ENCODE results near the gene LYSMD3. TPM values are rescaled to one million over a fixed set of nuclear protein-coding genes. Genes with fewer than 3 reads are reported as not detected.

LYSMD3 gene
- polyA plus RNA-seq, 3 donors, result 3.5 to 9.2 (median 5.4) TPM

DNA sequence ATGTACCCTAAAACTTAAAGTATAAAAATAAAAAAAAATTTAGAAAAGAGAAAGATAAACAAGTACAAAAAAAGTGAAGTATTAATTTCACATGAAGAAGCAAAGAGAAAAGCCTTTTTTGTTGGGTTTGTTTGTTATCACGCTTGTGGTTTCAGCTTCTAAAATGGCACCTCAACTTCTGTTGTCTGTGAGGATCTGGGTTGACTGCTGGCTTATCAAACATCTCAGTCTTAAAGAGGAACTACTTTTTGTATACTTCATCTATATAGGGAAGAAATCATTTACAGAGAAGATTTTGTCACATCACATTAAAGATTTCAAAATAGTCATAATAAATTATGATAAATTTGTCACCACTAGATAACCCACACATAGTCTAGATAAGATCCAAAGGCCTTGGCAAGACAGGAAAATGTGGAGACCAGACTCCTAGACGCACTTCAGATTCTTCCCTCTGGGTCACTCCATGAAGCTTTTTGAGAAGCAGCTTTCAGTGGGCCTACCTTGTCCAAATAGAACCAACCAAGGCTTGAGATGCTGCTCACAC is 20.4 kb upstream of the LYSMD3 start:
- WGBS, 3 donors, result 56 to 77% (median 64%) methylated on average over 2 of the region's 2 CpGs
- H3K27ac ChIP-seq (ENCODE audit: low read depth, low read length), result no peak overlapping the region

DNA sequence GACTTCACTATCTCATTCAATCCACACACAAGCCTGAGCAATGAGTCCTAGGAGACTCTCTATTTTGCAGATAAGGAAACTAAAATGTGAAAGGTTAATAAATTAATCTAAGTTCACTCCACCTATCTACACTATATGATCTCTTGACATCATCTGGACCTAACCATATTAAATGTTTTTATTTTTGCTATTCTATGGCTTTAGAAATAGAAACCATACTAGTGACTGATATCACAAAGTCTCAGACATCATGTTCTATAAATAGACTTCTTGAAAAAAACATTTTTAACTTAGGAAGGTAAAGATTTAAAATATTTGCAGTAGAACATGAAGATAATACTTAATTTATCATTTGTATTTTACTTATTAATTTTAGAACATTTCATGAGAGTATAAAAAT is 19.8 kb upstream of the LYSMD3 start:
- no peak overlapping the region for H3K27ac ChIP-seq (ENCODE audit: low read depth, low read length)

DNA sequence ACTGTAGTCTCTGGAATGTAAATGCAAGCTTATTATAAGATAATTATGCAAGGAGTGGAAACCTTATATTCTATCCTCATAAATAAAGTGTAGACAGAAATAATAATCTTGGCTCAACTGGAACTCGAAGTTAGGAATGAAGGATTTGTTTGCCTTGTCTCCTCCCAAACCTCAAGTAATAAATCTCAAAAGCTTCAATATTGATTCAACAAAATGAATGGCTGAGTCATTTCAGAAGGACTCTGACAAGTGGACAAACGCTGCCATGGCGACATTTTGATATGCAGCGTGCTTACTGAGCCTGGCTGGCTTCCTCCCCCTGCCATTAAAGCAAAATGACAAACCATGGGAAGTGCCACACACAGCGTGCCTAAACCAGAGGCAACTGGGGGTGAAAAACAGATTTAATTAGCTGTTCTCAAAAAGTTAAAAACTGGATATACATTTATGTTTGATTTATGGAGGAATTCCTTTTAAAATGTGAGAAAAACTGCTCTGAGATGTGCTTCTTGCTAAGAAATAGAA is 18.7 kb upstream of the LYSMD3 start:
- 20 to 54% (median 47%) methylated on average over 5 of the region's 5 CpGs for WGBS, 3 donors
- no peak overlapping the region for H3K27ac ChIP-seq (ENCODE audit: low read depth, low read length)

DNA sequence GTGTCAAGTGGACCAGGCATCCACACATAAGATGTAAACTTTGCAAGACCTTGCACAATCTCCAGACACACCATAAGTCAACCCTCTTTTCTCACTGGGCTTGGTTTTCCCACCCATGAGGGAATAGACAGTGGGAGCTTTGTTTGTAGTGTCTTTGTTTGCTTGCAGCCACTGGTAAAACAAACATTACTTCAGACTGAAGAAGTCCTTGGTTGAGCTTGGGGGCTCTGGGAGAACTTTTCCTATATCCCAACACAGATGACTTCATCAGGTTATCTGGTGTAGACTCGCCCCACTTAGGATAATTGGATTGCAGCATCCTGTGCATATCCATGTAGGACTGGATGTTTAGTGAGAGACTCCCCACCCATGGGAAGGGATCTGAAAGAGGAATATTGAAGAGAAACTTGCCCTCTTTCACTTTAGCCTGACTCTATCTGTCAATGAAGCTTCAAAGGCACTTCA is 17.7 kb upstream of the LYSMD3 start:
- WGBS, 3 donors, result 52 to 73% (median 70%) methylated on average over 1 of the region's 1 CpG
- no peak overlapping the region for H3K27ac ChIP-seq (ENCODE audit: low read depth, low read length)

DNA sequence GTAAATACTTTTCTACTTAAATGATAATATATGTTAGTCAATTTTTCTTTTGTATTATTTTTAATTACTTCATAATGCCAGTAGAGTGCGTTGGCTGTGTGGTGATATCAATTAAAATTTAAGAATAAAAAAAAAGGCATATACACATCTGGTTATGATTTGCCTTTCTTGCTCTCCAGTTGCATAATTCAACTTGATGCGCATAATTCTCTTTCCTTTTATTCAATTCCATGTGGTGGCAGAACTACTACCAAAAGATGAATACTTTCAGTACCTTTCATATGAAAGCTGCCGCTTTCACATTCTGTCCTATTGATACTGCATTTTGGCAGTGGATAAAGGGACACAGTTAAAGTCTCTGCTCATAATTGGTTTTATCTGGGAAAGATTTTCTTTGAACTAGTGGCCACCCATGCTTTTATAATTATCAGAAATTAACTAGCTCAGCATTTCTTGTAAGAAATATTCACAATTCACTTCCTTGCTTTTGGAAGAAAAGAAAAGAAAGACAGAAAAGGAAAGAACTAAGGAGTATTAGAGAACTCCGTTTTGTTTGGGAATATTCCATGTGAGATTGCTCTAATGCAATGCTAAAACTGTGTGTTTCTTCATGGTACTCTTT is 16.9 kb upstream of the LYSMD3 start:
- 80 to 86% (median 82%) methylated on average over 4 of the region's 4 CpGs for WGBS, 3 donors
- H3K27ac ChIP-seq (ENCODE audit: low read depth, low read length), result no peak overlapping the region

DNA sequence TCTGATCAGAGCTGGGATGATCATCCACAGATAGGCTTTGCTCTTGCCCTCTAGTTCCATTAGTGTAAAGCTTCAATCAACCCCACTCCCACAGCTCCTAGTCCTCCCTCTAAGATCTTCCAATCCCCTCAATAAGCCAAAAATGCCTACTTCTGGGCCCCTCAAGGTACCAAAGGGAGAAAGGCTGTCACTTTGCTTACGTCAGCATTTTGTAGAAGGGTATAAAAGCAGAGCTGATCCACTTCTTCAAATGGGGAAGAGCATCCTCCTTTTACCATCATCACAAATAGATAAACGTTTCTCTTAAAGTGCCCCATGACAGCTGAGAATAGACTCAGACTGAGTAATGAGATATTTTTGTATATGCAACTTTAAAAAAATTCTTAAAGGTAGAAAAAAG is 16.1 kb upstream of the LYSMD3 start:
- no peak overlapping the region for H3K27ac ChIP-seq (ENCODE audit: low read depth, low read length)
- 69 to 78% (median 72%) methylated on average over 2 of the region's 2 CpGs for WGBS, 3 donors

DNA sequence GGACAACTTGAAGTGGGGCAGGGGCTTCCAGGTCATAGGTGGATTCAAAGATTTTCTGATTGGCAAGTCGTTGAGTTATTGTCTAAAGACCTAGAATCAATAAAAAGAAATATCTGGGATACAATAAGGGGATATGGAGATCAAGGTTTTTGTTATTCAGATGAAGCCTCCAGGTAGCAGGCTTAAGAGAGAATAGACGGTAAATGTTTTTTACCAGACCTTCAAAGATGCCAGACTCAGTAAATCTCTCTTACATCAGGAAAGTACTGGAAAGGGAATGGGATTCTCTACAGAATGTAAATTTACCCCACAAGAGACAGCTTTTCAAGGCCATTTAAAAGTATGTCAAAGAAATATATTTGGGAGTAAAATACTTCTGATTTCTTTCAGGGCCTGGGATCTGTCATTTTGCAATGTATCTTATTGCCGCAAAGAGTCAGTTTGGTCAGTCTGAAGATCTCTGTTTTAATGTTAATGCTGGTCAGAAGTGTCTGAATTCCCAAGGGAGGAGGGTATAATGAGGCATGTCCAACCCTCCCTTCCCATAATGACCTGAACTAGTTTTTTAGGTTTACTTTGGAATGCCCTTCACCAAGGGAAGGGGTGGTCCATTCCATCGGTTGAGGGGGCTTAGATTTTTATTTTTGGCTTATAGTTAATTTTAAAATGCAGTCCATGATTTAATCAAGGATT is 13.6 kb upstream of the LYSMD3 start:
- H3K27ac ChIP-seq (ENCODE audit: low read depth, low read length), result no peak overlapping the region
- 60 to 79% (median 70%) methylated on average over 4 of the region's 4 CpGs for WGBS, 3 donors

DNA sequence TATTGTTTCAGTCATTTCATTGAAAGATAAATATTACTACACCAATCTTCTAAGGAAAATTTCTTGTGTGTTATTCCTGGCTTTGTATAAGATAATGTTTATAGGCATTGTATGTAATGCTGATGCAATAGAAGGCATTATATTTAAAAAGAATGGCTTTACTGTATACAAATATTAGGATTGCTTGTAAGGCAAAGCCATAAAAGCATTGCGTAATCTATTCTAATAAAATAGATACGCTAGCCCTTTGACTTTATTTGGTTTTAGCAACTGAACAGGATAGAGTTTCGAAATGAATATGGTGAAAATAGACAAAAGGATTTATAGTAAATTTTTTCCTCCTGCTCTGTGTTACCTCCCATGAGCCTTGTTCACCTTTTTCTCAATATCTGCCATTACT is 5.5 kb upstream of the LYSMD3 start:
- WGBS, 3 donors, result 75 to 89% (median 82%) methylated on average over 3 of the region's 3 CpGs

DNA sequence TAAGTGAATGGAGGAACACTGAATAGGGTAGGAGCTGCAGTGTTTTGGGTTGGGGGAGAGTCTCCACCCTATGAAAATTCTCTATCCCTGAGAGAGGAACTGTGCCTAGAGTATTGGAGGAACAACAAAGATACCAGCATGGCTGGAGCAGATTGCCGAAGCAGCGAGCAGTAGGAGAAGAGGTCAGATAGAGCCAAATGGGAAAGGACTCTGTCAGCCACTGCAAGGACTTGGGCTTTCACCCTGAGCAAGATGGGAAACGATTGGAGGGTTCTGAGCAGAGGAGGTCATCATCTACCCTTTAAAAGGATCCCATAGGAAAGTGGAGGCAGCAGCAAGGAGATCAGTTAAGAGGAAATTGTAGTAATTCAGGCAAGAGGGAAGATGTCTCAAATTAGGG is 4.4 kb upstream of the LYSMD3 start:
- no peak overlapping the region for H3K27ac ChIP-seq (ENCODE audit: low read depth, low read length)
- WGBS, 3 donors, result 65 to 71% (median 70%) methylated on average over 3 of the region's 3 CpGs

More for the DNA sequence above, 5.5 kb upstream of the LYSMD3 start:
- H3K27ac ChIP-seq (ENCODE audit: low read depth, low read length), result no peak overlapping the region

DNA sequence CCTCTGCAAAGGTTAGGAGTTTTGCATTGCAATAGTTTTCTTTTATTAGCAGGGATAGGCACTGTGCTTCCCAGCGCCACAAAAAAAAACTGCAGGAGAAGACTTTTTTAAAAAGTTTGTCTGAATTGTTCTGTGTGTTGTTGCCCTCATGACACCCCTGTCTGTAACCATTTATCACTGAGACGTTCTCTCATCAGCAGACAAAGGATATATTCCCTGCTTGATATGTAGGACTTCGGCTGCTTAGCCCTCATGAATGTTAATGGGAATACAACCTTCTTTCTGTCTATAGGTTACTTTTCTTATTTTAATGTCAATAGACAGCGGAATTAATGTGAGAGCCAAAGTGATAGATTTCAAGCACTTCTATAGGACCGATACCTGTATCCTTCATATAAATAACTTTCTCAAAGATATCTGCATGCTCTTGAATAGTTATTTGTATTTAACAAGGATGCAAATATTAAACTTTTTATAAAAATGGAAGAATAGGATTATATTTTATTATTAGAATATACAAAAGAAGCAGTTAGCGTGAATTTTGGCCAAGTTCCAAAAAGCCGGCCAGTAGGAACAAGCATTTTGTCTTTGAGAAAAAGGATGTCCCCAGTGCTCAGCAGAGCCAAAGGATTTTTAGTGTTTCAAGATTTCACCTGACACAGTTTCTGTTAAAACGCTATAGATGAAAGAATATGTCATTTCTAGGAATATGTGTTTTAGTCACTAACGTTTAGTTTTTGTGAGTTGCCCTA is 1.5 kb upstream of the LYSMD3 start:
- H3K27ac ChIP-seq (ENCODE audit: low read depth, low read length), result no peak overlapping the region
- WGBS, 3 donors, result 46 to 52% (median 50%) methylated on average over 9 of the region's 9 CpGs

DNA sequence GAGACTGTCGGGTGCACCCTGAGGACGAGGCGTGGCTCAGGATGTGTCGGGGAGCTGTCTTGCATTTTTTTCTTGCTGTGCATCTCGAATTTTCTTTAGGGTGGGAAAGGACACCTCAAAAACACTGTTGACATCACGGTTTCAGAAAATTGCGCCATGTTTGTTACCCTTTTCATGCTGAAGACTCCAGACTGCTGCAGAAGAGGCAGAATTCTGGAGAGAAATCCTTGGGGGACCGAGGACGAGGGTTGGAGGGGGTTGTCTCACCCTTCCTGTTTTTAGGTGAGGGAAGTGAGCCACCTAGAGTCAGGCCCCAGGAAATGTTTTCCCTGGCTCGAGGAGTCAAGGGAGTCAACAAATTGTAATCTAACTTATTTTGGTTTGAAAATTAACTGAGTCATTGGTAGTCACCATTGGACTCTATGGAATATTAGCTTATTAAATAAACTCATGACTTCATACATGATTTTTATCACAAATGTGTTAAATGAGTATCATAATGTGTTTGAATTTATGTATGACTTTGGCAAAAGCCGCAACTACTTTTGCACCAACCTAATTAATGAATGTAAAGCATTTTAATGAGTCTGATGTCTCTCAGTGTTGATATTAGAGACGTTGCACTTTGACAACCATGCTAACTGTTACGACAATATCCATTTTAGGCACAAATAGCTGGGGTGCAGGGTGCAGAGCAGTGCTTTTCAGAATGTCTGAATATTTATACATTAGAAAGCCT is 724 bp upstream of the LYSMD3 start:
- no peak overlapping the region for H3K27ac ChIP-seq (ENCODE audit: low read depth, low read length)
- WGBS, 3 donors, result 2 to 9% (median 8%) methylated on average over 13 of the region's 13 CpGs

DNA sequence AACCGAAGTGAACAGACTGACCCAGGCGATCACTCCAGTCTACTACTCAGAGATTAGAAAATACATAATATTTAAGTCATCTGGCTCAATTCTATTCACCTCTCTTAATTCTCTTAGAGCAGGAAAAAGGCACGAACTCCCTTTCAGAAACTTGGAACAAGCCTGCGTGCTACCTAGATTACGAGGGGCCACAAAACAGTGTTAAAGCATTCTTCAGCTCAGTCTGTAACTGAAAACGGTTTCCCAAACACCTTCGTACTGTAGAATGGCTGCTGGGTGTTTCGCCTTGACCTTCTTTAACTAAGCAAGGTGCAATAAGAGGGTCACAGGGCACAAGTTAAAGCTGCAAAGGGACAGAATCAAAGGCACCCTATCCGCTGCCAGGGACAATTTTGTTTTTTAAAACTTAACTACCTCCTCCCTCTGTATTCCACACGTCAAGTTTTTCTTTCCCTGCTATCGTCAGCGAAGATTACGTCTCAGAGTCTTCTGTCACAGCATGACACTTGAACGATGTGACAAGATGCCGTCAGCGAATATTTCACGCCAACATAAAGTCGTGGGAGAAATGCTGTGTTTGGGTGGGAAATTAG is 687 bp downstream of the LYSMD3 start:
- H3K27ac ChIP-seq (ENCODE audit: low read depth, low read length), result peak overlapping the region; percentile 49
- WGBS, 3 donors, result 3 to 5% (median 5%) methylated on average over 18 of the region's 18 CpGs

DNA sequence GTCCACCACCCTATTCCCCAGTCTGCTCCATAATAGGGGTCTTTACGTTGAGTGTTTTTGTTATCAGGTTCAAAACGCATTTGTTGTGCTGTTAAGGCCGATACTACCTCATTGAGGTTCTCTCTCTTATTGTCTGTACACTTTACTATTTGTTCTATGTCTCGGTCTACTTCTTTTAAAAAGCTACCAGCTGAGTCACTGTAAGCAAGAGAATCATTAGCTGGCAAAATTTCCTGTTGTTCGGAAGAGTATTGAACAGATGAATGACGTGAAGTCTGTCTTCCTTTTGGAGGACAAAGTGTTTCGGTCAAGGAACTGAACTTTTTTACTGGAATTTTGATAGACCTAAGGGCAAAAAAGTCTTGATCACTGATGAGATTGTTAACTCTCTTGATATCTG is 10.3 kb downstream of the LYSMD3 start:
- 91 to 96% (median 93%) methylated on average over 7 of the region's 7 CpGs for WGBS, 3 donors
- no peak overlapping the region for H3K27ac ChIP-seq (ENCODE audit: low read depth, low read length)

DNA sequence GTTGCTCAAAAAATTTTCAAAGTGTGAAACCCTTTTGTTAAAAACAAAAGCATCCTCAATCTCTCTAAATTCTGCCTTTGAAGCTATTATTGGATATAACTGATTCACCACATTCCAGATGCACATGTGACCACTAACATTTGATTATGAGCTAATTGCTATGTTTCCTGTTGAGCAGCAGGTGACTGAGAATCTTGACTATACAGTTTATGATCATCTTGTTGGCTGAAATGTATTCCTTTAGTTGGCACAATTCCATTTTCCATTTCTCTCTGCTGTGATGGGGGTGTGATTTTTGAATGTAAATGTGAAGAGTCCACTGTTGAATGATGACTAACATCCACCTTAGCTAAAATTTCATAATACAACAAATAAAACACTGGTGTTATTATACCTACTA is 10.7 kb downstream of the LYSMD3 start:
- H3K27ac ChIP-seq (ENCODE audit: low read depth, low read length), result no peak overlapping the region

DNA sequence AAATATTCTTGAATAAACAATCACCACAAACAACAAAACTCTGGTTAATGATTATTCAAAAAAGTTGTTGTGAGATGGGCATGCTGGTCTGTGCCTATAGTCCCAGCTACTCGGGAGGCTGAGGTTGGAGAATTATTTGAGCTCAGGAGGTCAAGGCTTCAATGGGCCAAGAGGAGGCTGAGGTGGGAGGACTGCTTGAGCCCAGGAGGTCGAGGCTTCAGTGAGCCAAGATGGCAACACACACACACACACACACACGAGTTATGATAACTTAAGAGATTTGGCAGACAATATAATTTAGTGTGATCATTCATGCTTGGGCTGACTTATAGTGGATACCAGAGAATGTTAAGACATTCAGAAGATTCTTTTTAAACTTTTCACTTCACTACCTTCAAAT is 14.9 kb downstream of the LYSMD3 start:
- no peak overlapping the region for H3K27ac ChIP-seq (ENCODE audit: low read depth, low read length)
- 48 to 88% (median 86%) methylated on average over 3 of the region's 3 CpGs for WGBS, 3 donors

DNA sequence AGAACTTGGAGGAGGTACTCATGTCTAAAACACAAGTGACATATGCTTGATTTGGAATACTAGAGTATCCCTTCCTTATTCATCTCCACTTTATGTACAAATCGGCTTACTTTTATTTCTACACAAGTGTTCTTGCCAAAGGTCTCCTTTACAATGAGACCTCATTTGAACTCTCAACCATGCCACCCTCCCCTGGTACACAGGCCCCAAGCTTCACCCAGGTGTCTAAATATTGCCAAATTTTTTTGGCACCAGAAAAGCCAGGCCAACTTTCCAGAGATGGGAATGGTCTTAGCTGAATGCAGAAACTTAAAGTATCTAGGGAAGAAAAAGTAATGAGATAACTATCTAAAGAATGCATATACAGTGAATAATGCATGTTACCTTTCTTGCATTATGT is 18.9 kb downstream of the LYSMD3 start:
- WGBS, 3 donors, result 97 to 100% (median 99%) methylated on average over 1 of the region's 1 CpG
- no peak overlapping the region for H3K27ac ChIP-seq (ENCODE audit: low read depth, low read length)

DNA sequence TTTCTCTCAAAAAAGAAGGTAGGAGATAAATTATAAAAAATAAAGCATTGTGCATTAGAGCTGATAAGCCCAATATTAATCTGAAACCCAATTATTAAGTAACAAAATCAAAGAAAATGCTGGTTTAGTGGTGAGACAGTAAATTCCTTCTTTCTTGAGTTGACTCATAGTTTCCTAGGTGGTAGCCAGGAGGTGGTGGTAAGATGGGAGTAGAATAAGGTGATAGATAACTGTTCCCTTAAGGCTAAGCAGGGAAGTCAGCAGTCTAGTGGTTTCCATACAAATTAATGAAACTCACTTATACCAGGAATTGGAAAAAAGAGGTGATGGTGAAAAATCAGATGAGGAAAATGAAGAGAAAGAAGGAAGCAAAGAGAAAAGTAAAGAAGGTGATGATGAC is 23.2 kb downstream of the LYSMD3 start:
- H3K27ac ChIP-seq (ENCODE audit: low read depth, low read length), result no peak overlapping the region

DNA sequence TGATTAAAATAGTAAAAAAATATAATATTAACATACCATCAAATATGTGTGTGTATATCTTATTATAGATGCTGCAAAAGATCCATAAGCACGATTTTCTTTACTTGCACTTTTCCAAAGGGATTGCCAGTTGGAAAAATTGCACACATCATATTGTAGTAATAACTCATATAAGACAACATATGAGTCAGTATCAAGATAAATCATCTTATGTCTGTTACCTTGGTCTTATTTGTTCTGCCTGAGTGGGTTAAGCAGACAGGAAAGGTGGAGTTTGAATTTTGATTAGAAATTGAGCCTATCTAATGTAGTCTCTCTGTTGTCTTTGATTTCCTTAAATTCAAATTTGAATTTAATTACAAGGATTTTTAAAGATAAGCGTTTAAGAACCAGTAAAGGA is 24.6 kb downstream of the LYSMD3 start:
- WGBS, 3 donors, result 82 to 93% (median 93%) methylated on average over 2 of the region's 2 CpGs

More for the DNA sequence above, 24.6 kb downstream of the LYSMD3 start:
- H3K27ac ChIP-seq (ENCODE audit: low read depth, low read length), result no peak overlapping the region

Measured in adipose tissue (tissue), 3 donors.